Heart right ventricle (tissue), 16 donors: ENCODE data around the gene SETMAR. TPM values are rescaled to one million over a fixed set of nuclear protein-coding genes. Genes with fewer than 3 reads are reported as not detected.

Experiments used
- ATAC-seq, 8 donors: fragments of 200-7000 bp; cut with Tn5 transposase; one replicate each; pipeline ENCODE4 v1.9.1; 2020; ENCODE audit warnings: mild to moderate bottlenecking in 8 of 8, moderate library complexity in 8 of 8, moderate number of reproducible peaks in 1 of 8
- DNase-seq, 2 donors: peaks; one replicate each; pipeline ENCODE4 v3.0.0-alpha.2; 2020
- H3K27ac ChIP-seq, 10 donors: fragments of 200-600 bp; sonication (generic) in 2 of 10; one replicate each; pipeline versions ENCODE4 v1.5.0 to v1.8.0; 2020 to 2022; ENCODE audit warnings: mild to moderate bottlenecking in 3 of 10
- H3K27me3 ChIP-seq, 7 donors: fragments of 200-600 bp; one replicate each; pipeline ENCODE4 v1.8.0; 2021 to 2022; ENCODE audit warnings: mild to moderate bottlenecking in 2 of 7
- H3K36me3 ChIP-seq, 9 donors: fragments of 200-600 bp; sonication (generic) in 1 of 9; one replicate each; pipeline versions ENCODE4 v1.5.0 to v1.8.0; 2020 to 2022; ENCODE audit warnings: mild to moderate bottlenecking in 2 of 9
- H3K4me1 ChIP-seq, 9 donors: fragments of 200-600 bp; sonication (generic) in 1 of 9; one replicate each; pipeline versions ENCODE4 v1.5.0 to v1.8.0; 2020 to 2022; ENCODE audit warnings: mild to moderate bottlenecking in 4 of 9
- H3K4me3 ChIP-seq, 10 donors: fragments of 200-600 bp; sonication (generic) in 2 of 10; one replicate each; pipeline versions ENCODE4 v1.5.0 to v1.8.0; 2020 to 2022; ENCODE audit warnings: mild to moderate bottlenecking in 7 of 10, moderate library complexity in 2 of 10
- H3K9me3 ChIP-seq, 11 donors: fragments of 200-600 bp in 10 of 11; sonication (generic) in 2 of 11; one replicate each; pipeline versions ENCODE4 v1.5.0 to v1.8.0; 2013 to 2022; ENCODE audit warnings: mild to moderate bottlenecking in 2 of 11, control low read depth in 1 of 11, moderate library complexity in 1 of 11
- CTCF ChIP-seq, 9 donors: fragments of 200-600 bp; sonication (generic) in 2 of 9; IDR thresholded peaks; one replicate each; pipeline versions ENCODE4 v1.5.0 to v1.8.0; 2021 to 2022; ENCODE audit warnings: antibody characterized with exemption in 9 of 9, mild to moderate bottlenecking in 5 of 9, moderate library complexity in 1 of 9
- WGBS, 2 donors: extraction: QIAGEN DNeasy Blood & Tissue Kit; methylation state at CpG; one replicate each; pipeline ENCODE4 v1.1.7; 2013; ENCODE audit warnings: inconsistent platforms in 1 of 2; 5-methylcytosine and 5-hydroxymethylcytosine counted together
- intact Hi-C, 10 donors: fragments of 100-400 bp; cut with DNase I; formaldehyde crosslinking; loops; one replicate each; pipeline versions ENCODE4 v1.11.1 to v1.14.2; 2022
- polyA plus RNA-seq, 2 donors: library from polyadenylated mRNA; stranded (reverse); fragments of 200-250 nt; gene quantifications; one replicate each; pipeline ENCODE4 v1.2.3, GENCODE V29; 2013
- total RNA-seq, 10 donors: library from RNA; stranded (reverse); fragmentation: NEBNext Ultra II Directional in 3 of 10; extraction: Animal tissue kit (Norgen Biotek cat#: 25700) in 3 of 10; gene quantifications; one replicate each; pipeline versions ENCODE4 v1.2.1 to v1.2.4, GENCODE V29; 2021 to 2023
- donor health status: Arrhythmogenic right ventricular cardiomyopathy.
- donor health status: ischemic (EF 13 %, LVEDD 7.1; RV severe dilation, severe dysfunction).
- donor health status: healthy with polysubstance abuse.
- donor health status: DM: no; HTN: yes; CAD: no.
- donor health status: DM: no; HTN: no; CAD: no.
- donor health status: ischemic (EF 25% LVEDD 6.9; RV normal size, moderate dysfunction).
- donor health status: ischemic (EF 25% LVEDD 5.7; RV mildly dilated, moderate dysfunction).
- donor health status: healthy.
- donor health status: DM: yes; HTN: yes; CAD: no.
- donor health status: Ischemic cardiomyopathy.
- donor health status: ischemic (EF 35%, LVEDD 5.7; RV mildly dilated, moderate dysfunction).
- donor health status: nonischemic (EF 11% LVEDD 7.7; RV severe dilation, severe dysfunction).
- donor health status: DM: yes; HTN: yes; CAD: no.
- donor health status: PGD.
- donor health status: ischemic (EF 29% LVEDD 5.4; RV normal size, mild dysfunction).
- donor health status: nonischemic (EF 23%, LVEDD 6.1; RV moderate dilation, normal function).

Gene SETMAR
- total and polyA plus RNA-seq, 12 donors: 6.0 to 30.2 (median 12.7) TPM

- H3K4me1 ChIP-seq: peaks cover 0 to 11% (median 0%) of the 10 kb centered on the region in 9 donors
- no peak overlapping the region for H3K4me3 ChIP-seq
- H3K36me3 ChIP-seq: no peaks in the 10 kb centered on the region
- ATAC-seq: no peak
- no peak for DNase-seq
- no peaks in the 10 kb centered on the region for H3K27me3 ChIP-seq
- no peak for TF ChIP-seq CTCF (IDR thresholded peaks at IDR 0.05)
- peaks cover 0 to 4% (median 0%) of the 10 kb centered on the region in 11 donors for H3K9me3 ChIP-seq
- intact Hi-C loops: no loop called here
- WGBS, 2 donors: 93 to 94% methylated on average over 1 of the region's 1 CpG
- H3K27ac ChIP-seq: no peak overlapping the region
These were observed 40.1 kb downstream of the SETMAR start for GRCh38 chr3:4343258-4343657.

GRCh38 chr3:4350789-4351163, 47.6 kb downstream of the SETMAR start:
- Histone ChIP-seq H3K27ac (peak overlapping the region in 8 of 10 donors; percentile 19 to 73 (median 54)), H3K4me3 (peak overlapping the region in 9 of 10 donors; percentile 1 to 47 (median 43)), H3K36me3 (no peaks in the 10 kb centered on the region), H3K4me1 (peaks cover 0 to 22% (median 9%) of the 10 kb centered on the region in 9 donors), H3K9me3 (peaks cover 0 to 5% (median 0%) of the 10 kb centered on the region in 11 donors), H3K27me3 (no peaks in the 10 kb centered on the region)
- TF ChIP-seq CTCF (IDR thresholded peaks at IDR 0.05): peak; percentile 70 to 87 (median 77)
- ATAC-seq: peak; percentile 71 to 92 (median 86)
- DNase-seq: peak in 1 of 2 donors; percentile 66
- intact Hi-C loops: loop anchor here (1.0 to 10.0 kb wide), 11 partner anchors 114 to 284 kb away; partner anchors contain the start of genes ITPR1 (in 4 of the 10) and SUMF1 (in 1 of the 10)
- WGBS, 2 donors: 0 to 3% methylated on average over 2 of the region's 2 CpGs

- Histone ChIP-seq H3K27ac (peak overlapping the region in 8 of 10 donors; percentile 19 to 73 (median 54)), H3K4me3 (peak overlapping the region in 9 of 10 donors; percentile 1 to 47 (median 43)), H3K4me1 (peaks cover 0 to 27% (median 14%) of the 10 kb centered on the region in 9 donors), H3K9me3 (peaks cover 0 to 5% (median 0%) of the 10 kb centered on the region in 11 donors), H3K27me3 (no peaks in the 10 kb centered on the region), H3K36me3 (no peaks in the 10 kb centered on the region)
- DNase-seq (no peak), ATAC-seq (peak in 7 of 8 donors; percentile 18 to 80 (median 63))
- TF ChIP-seq CTCF (IDR thresholded peaks at IDR 0.05): peak in 2 of 9 donors; percentile 2 to 27
- intact Hi-C loops: loop anchor here (1.0 to 10.0 kb wide), 11 partner anchors 113 to 283 kb away; partner anchors contain the start of genes ITPR1 (in 4 of the 10) and SUMF1 (in 1 of the 10)
- 42 to 50% methylated on average over 11 of the region's 11 CpGs for WGBS, 2 donors
These were observed 48.1 kb downstream of the SETMAR start for GRCh38 chr3:4351164-4351855.

GRCh38 chr3:4351872-4352271, 48.7 kb downstream of the SETMAR start:
- no peaks in the 10 kb centered on the region for H3K27me3 ChIP-seq
- TF ChIP-seq CTCF (IDR thresholded peaks at IDR 0.05): no peak
- H3K4me3 ChIP-seq: peak overlapping the region in 2 of 10 donors; percentile 1 to 44
- H3K9me3 ChIP-seq: peaks cover 0 to 5% (median 0%) of the 10 kb centered on the region in 11 donors
- ATAC-seq (peak in 1 of 8 donors; percentile 10), DNase-seq (no peak)
- 91 to 94% methylated on average over 4 of the region's 4 CpGs for WGBS, 2 donors
- H3K27ac ChIP-seq: peak overlapping the region in 6 of 10 donors; percentile 19 to 73 (median 54)
- no peaks in the 10 kb centered on the region for H3K36me3 ChIP-seq
- H3K4me1 ChIP-seq: peaks cover 0 to 32% (median 16%) of the 10 kb centered on the region in 9 donors
- intact Hi-C loops: loop anchor here (1.0 to 10.0 kb wide), 11 partner anchors 113 to 283 kb away; partner anchors contain the start of genes ITPR1 (in 4 of the 10) and SUMF1 (in 1 of the 10)
